NCI-H2227 (cell line): ENCODE data around the gene C16orf87.
A peak's percentile ranks its signal among the peaks of the same experiment; 100 is the strongest.

ENCODE experiments used
- DNase-seq: peaks from one replicate; lab custom pipeline; 2025; ENCODE audit not compliant: unreplicated experiment; lab: John Stamatoyannopoulos, UW

C16orf87 gene

GRCh38 chr16:46759309-46759708 lies 71.7 kb downstream of the C16orf87 start:
- DNase-seq, result no peak

DNA sequence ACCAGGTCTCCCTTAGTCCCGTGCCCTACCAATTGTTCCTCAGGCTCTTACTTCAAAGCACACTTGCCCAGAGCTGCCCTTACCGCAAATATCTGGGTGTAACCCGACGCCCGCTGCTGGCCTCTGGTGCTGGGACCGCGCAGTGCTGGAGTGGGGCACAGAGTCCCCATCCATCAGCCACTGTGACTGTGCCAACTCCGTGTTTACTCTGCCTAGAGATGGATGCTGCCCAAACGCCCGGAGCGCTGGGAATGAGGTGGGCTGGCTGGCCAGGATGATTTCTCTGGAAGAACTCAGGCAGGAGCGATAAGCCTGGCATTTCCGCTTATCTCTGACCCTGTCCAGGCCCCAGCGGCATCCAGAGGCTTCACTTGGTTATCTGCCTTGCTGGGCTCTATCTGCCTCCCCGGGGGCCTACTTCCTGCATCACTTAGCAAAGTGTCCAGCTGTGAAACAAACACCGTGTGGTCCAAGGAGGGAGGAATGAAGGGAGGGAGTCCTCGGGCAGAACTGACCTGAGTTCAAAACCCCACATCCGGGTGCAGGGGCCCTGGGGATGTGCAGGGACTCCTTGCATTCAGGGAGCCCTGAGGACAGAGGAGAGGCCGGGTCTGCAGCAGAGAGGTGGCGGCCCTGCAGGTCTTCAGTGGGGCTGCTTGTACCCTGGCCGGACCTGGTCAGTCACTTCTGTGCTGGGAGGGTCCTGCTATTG lies 73.5 kb downstream of the C16orf87 start:
- no peak for DNase-seq

DNA sequence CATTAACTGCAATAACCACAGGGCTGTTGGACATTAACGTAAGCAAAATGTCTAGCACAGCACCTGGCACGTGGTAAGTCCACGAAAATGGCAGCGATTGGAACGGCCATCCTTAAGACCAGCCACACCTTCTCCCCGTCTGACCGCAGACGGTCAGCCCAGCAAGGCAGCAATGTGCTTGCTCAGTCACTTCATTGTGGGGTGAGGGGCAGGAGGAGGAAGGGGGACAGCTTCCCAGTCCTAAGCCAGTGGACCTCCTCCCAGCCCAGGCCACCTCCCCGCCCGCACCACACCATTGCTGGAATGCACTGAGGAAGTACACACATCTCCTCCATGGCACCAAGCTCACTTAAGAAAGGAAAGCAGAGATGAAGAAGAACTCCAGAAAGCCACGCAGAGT lies 74.2 kb downstream of the C16orf87 start:
- DNase-seq, result no peak

DNA sequence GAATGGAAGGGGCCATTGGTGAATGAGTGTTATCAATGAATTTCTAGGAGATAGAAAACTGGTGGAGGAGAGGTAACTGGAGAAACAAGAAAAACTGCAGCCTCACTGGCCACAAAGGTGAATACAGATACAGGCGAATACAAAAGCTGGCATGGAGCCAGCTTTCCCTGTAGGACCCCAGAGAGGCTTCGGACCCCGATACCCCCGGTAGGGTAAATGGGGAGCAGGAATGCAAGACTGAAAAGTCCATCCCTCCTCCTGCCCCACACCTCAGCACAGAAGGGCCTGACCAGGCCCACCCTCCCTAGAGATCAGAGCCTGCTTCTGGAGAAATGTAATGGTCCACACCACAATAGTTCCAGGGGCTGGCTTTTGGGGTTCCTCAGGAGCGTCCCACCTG lies 78.0 kb downstream of the C16orf87 start:
- DNase-seq, result no peak

DNA sequence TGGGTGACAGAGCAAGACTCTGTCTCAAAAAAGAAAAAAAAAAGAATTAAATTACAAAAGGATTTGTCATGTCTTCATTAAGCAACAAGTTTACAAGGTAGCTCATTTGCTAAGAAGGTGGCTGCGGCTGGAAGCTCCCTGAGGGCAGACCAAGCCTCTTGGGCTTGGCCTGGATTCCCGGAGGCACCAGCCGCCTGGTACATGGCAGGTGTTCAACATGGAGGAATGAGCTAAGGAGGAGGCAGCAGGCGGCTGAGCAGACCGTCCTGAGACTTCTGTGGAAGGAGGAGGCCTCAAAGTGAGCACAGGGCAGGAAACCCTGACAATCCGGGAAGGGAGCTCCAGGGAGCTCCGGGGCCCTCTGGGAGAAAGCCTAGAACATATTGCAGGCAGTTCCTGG lies 79.6 kb downstream of the C16orf87 start:
- no peak for DNase-seq

DNA sequence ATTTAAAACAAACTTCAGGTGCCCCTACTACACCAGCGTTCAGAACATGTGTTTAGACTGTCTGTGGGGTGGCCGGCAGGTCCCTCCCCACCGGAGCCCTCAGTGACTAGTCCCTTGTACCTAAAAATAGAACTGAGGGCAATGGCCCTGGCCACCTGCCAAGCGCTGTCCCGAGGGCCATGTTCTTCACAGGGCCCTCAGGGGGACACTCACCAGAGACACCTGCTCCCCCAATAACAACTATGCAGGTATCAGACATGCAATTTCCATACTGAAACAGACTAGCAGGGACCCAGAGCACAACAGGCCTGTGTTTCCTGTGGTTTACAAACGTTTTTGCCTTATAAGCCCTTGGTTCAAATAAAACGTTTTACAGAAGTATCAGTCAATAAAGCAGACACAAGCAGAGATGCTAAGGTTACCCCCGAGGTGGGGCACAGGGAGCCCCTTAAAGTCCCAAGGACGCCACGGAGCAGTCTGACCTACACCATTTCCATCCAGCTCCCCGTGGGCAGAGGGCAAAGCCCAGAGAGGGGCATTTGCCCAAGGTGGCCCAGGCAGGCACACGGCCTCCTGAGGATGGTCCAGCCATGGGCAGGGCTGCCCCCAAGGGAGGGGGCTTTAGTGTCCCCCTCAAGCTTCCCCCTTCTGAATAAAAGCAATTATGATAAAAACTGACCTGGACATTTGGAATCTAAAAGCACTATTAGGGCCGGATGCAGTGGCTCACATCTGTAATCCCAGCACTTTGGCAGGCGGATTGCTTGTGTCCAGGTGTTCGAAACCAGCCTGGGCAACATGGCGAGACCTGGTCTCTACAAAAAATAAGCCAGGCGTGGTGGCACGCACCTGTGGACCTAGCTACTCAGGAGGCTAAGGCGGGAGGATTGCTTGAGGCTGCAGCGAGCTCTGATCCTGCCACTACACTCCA lies 81.9 kb downstream of the C16orf87 start:
- DNase-seq, result peak; percentile 28

- DNase-seq, result no peak
These were observed 83.0 kb downstream of the C16orf87 start, which contains the start of gene MYLK3 for GRCh38 chr16:46747777-46748651. MYLK3 (minus strand) TSS chr16:46748344; CDS start chr16:46748193, 151 bp downstream.

GRCh38 chr16:46746821-46747776 lies 83.9 kb downstream of the C16orf87 start:
- no peak for DNase-seq
